Activated CD4-positive, alpha-beta T cell treated with anti-CD3 and anti-CD28 coated beads, Interleukin-10, Interleukin-2, amounts not matched to agents 100 ng/mL and 50 ng/mL, durations not matched to agents 16 hours and 8 hours (primary cell): Measurements from ENCODE around the gene TBC1D1.
"Not testable (repeated sequence)": the region's sequence is repeated elsewhere in the genome, so short reads cannot be mapped to it uniquely, and the experiment has no call there.

Source experiments
- DNase-seq: peaks from one replicate; pipeline ENCODE4 v3.0.0-alpha.2; 2020

Gene TBC1D1

GRCh38 chr4:37970702-37971101 is 79.8 kb downstream of the TBC1D1 start:
- DNase-seq: peak; percentile 58

DNA sequence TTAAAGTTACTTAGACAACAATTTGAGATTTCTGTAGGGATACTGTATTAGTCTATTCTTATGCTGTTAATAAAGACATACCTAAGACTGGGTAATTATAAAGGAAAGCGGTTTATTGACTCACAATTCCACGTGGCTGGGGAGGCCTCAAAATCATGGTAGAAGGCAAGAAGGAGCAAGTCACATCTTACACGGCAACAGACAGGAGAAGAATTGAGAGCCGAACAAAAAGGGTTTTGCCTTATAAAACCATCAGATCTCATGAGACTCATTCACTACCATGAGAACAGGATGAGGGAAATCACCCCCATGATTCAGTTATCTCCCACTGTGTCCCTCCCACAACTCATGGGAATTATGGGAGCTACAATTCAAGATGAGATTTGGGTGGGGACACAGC is 80.3 kb downstream of the TBC1D1 start:
- DNase-seq: no peak

- DNase-seq: no peak
These were observed 82.6 kb downstream of the TBC1D1 start for GRCh38 chr4:37973441-37973840.

- not testable (repeated sequence) for DNase-seq
These were observed 84.5 kb downstream of the TBC1D1 start for GRCh38 chr4:37975321-37975822.

GRCh38 chr4:37976507-37976906 is 85.6 kb downstream of the TBC1D1 start:
- no peak for DNase-seq

- peak; percentile 82 for DNase-seq
These were observed 86.1 kb downstream of the TBC1D1 start for GRCh38 chr4:37976991-37977470.

DNA sequence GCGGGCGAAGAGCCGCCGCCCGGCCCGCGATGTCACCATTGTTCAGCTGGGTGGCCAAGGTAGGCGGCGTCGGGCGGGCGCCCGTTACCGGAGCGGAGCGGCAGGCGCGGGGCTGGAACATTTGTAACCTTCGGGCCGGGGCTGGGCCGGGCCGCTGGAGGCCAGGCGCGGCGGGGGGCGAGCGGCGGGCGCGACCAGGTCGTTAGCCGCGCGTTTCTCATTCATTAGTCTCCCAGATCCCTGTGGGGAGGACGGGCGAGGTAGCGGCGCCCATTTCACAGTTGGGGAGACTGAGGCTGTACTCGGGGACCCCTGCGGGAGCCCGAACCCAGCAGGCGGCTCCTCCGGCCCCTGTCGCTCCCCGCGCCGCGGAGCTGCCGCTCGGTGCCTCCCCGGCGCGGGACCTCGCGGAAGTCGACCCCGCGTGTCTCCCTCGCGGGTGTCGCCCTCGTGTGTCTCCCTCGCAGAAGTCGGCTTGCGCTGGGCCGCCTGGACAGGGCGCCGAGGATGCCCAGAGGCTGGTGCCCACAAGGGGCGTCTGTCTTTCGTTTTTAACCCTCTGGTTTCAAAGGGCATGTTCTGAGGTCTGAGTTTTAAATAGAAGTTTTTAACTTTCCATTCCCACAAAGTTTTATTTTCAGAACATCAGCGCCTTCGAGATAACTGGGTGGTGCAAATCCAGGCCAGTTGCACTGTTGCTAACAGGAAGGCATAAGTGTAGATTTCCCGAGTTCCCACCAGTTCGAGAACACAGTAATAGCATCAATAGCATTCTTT is 86.8 kb downstream of the TBC1D1 start:
- DNase-seq: peak; percentile 74

GRCh38 chr4:37978248-37978924 is 87.5 kb downstream of the TBC1D1 start:
- peak; percentile 46 for DNase-seq

- no peak for DNase-seq
These were observed 89.4 kb downstream of the TBC1D1 start for GRCh38 chr4:37980246-37980645.

- DNase-seq: no peak
These were observed 90.5 kb downstream of the TBC1D1 start for GRCh38 chr4:37981425-37981824.

GRCh38 chr4:37981844-37982720 is 91.2 kb downstream of the TBC1D1 start:
- DNase-seq: no peak

GRCh38 chr4:37982736-37983135 is 91.9 kb downstream of the TBC1D1 start:
- no peak for DNase-seq

DNA sequence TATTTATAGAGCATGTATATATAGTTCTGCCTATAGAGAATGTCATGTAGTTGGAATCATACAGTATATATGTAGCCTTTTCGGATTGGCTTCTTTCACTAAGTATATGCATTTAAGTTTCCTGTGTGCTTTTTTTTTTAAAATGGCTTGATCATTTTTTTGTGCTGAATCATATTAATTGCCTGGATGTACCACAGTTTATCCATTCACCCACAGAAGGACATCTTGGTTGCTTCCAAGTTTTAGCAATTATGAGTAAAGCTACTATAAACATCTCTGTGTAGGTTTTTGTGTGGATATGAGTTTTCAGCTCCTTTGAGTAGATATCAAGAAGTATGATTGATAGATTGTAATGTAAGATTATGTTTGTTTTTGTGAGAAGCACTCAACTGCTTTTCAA is 93.1 kb downstream of the TBC1D1 start:
- no peak for DNase-seq

DNA sequence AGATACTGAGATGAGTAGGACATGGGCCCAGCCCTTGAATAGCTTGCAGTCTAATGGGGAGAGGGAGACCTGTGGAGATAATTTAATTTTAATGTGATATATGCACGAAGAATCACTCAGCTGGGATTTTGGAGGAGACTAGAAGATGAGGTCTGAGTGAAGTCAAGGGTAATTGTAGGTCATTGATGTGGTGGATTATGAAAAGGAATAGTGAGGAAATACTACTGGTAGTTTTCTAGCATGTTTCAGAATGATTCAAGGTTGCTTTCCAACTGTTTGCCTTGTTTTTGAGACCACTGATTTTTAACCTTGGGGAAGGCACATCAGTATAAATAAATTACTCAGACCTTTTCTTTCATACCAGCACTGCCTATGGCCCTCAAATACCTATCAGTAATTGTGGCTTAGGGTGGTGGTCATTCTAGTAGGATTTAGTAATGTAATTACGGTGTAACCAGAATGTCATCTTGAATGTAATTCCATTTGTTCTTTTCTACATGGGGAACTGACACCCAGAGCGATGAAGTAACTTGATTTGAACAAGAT is 94.9 kb downstream of the TBC1D1 start:
- DNase-seq: peak; percentile 5

DNA sequence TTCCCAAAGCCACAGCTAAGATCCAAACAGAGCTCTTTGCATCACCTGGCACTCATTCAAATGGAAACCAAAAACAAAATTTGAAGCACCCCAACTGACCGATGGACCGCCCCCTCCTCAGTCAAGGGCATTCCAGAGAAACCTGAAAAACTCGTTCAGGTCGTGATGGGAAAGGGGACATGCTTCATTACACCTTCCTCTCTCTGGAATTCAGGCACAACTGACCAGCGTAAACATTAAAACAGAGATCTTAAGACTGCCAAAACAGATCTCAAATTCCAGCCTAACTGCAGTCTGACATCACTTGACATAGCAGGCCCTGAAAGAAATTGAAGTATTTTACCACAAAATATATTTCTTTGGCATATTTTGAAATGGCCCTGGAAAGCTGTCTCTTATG is 97.8 kb downstream of the TBC1D1 start:
- DNase-seq: no peak

GRCh38 chr4:37989398-37990260 is 98.7 kb downstream of the TBC1D1 start:
- DNase-seq: no peak

DNA sequence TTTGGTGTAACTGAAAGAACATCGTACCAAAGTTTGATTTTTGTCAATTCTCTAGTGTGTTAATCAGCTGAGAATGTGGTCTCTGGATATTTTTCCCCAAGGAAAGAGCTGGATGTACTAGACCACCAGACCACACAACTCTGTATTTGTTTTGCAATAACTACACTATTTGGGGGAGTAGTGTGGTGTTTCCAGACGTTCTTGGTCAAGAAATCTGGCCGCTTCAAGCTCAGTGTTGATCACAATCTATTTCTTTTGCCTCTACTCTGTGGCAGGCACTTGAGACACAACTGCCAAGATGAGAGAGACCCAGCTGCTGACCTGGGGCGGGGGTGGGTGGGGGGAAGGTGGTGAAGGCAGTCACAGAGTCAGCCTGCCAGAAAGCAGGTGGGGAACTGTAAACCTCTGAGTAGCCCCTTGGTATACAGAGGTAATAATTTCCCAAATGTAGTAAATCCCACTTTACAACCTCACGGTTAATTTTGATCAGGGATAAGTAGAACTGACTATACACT is 99.9 kb downstream of the TBC1D1 start:
- DNase-seq: no peak

- no peak for DNase-seq
These were observed 100.9 kb downstream of the TBC1D1 start for GRCh38 chr4:37991623-37992410.

DNA sequence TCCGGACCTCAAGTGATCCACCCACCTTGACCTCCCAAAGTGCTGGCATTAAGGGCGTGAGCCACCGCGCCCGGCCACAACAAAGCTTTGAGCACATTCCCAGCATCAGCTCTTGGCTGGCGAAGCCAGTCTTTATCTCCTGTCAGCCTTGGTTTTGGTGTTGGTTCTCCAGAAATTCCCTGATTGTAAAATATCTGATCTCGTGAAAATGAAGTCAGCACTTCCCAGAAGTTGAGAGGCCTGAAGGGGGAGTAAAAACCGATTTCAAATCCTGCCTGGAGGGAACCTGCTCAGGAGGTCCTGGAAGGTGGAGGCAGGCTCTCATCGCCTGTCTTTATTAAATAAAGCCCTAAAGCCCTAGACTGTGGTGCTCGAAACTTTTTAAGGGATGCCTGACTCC is 102.9 kb downstream of the TBC1D1 start:
- no peak for DNase-seq

DNA sequence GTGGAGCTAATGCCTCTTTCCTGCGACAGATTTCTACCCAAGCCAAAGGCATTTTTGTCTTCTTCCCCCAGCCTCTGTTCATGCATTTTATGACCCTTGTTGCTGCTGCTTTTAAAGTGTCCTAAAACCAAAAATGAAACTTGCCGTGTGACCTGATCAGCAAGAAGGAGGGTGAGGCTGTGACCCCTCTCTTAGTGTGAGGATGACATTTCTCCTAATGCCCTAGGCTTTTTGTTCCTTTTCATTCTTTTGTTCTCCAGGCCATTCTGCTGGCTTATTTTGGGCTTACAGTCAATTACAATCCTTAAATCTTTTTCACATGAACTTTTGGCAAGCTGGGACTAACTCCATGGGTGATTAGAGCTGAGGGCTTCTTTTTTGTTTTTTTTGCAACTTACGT is 103.7 kb downstream of the TBC1D1 start:
- no peak for DNase-seq
